GM12892 (cell line): ENCODE measurements around the gene APOL4. TPM values are rescaled to one million over a fixed set of nuclear protein-coding genes. Genes with fewer than 3 reads are reported as not detected.
"Not testable (repeated sequence)": the region's sequence is repeated elsewhere in the genome, so short reads cannot be mapped to it uniquely, and the experiment has no call there.

ENCODE experiments used
- DNase-seq: peaks from one replicate; pipeline ENCODE4 v3.0.0; 2011; ENCODE audit not compliant: insufficient read length
- FAIRE-seq: peaks from 2 replicates; lab custom pipeline; 2011; peaks lifted over from hg19 to GRCh38; lab: Jason Lieb, UNC
- POLR2A ChIP-seq: IDR thresholded peaks from 2 replicates; pipeline ENCODE4 v1.6.1; 2011; ENCODE audit warnings: low read depth, low read length, control low read depth
- POLR2AphosphoS5 ChIP-seq: IDR thresholded peaks from 2 replicates; pipeline ENCODE4 v1.6.1; 2011; ENCODE audit warnings: low read depth, low read length, control low read depth
- TAF1 ChIP-seq: IDR thresholded peaks from 2 replicates; pipeline ENCODE4 v1.6.1; 2011; ENCODE audit warnings: low read depth, mild to moderate bottlenecking, control low read depth, low read length, borderline replicate concordance
- polyA plus RNA-seq: library from polyadenylated mRNA; unstranded; fragments of >200 nt; gene quantifications from one replicate; pipeline ENCODE4 v1.2.1, GENCODE V29; 2012; ENCODE audit warnings: missing spikeins, inconsistent platforms; ENCODE audit not compliant: missing spikeins

APOL4 gene, protein sequence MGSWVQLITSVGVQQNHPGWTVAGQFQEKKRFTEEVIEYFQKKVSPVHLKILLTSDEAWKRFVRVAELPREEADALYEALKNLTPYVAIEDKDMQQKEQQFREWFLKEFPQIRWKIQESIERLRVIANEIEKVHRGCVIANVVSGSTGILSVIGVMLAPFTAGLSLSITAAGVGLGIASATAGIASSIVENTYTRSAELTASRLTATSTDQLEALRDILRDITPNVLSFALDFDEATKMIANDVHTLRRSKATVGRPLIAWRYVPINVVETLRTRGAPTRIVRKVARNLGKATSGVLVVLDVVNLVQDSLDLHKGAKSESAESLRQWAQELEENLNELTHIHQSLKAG
- 1.5 TPM for polyA plus RNA-seq

DNA sequence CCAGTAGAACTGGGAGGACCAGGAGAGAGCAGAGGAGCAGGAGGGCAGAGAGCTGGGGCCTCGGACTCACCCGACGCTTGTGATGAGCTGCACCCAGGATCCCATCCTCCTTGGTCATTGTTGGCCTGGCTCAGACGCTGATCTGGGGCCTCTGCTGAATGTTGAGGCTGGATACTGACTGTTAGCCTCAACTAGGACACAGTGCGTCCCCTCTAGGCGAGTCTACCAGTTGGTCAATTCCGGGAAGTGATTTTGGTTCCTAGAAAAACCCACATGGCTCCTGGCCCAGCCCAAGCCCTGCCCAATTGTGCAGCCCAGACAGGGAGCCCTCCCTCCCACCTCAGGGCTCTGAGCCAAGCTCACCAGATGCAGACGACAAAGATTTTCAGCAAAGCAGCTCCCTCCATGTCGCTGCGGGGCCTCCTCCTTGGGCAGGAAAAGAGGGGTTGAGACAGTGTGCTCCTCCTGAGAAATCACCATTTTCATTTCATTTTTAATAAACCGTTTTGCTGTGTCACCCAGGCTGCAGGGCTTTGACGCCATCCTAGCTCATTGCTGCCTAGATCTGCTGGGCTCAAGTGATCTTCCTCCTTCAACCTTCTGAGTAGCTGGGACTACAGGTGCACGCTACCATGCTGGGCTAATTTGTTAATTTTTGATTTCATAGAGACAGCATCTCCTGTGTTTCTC is at the start of gene APOL4:
Gene APOL4 (minus strand): TSS at position 180 of the 690 bp plus-strand sequence. CDS start 75 bp downstream, at position 105.
- DNase-seq (no peak), FAIRE-seq (no peak)
- TF ChIP-seq POLR2A (no peak), TAF1 (no peak), POLR2AphosphoS5 (no peak)

DNA sequence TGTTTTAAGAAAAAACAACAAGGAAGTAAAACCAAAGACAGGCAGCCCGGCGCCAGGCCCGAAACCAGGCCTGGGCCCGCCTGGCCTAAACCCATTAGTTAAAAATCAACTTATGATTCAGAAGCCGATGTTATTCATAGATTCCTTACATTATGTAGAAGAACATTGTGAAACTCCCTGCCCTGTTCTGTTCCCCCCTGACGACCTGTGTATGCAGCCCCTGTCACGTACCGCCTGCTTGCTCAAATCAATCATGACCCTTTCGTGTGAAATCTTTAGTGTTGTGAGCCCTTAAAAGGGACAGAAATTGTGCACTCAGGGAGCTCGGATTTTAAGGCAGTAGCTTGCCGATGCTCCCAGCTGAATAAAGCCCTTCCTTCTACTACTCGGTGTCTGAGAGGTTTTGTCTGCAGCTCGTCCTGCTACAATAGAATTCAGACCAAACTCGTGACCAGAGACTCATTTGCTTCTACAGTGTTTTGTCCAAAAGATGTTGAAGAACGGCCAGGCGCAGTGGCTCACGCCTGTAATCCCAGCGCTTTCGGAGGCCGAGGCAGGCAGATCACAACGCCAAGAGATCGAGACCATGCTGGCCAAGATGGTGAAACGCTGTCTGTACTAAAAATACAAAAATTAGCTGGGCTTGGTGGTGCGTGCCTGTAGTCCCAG is 48.8 kb upstream of the APOL4 start:
- FAIRE-seq, DNase-seq: not testable (repeated sequence)

DNA sequence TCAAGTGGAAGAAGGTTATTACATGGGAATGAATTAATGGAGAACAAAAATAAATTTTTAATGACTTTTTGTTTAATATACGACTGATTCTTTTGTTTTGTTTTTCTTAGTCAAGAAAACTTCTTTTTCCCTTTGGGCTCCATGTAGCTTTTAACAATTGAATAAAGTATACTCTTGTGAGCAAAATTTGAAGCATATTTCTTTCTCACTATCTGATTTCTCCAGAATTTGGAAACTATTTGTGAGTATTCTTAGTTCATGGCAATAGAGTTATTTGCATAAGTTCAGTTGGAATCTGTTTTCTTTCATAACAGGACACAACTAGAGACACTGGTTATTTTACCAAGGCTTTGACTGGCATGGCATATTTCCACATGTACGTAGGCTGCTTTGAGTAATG is 47.6 kb upstream of the APOL4 start:
- no peak for DNase-seq
- no peak for TF ChIP-seq POLR2AphosphoS5
- no peak for TF ChIP-seq POLR2A
- no peak for TF ChIP-seq TAF1
- no peak for FAIRE-seq

DNA sequence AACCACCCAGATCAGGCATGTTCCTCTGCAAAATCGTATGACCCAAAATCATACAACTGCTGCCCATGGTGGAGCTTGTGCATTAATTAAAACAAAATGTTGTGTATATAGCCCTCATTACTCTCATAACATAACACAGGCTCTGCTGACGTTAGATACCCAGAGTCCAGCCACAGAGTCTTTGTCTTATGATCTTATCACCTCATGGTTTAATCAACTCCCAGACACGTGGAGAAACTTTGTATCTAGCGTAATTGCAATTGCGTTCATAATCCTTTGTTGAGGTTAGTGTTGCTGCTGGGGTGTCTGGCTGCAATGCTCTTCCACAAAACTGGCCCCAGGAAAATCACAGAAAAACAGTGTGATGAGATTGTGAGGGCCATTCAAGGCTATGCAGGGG is 46.3 kb upstream of the APOL4 start:
- DNase-seq (no peak), FAIRE-seq (no peak)
- no peak for TF ChIP-seq POLR2A
- TF ChIP-seq POLR2AphosphoS5 = no peak
- TF ChIP-seq TAF1 = no peak

DNA sequence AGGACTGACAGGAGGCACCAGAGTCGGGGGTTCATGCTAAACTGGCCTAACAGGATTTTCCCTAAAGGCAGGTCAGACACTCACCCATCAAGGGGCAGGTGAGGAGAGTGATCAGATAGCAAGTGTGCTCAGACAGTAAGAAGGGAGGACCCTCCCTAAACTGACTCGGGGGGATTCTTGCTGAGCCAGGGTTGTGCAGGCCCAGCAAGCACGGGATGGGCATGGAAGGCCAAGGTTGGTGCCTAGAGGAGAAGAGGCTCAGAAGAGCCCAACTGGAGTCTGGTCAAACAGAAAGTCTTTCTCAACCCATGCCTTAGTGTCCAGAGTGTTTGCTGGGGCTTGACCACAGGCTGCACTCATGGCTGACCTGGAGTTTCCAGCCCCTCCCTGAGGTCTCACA is 45.1 kb upstream of the APOL4 start:
- TF ChIP-seq TAF1 = no peak
- TF ChIP-seq POLR2AphosphoS5 = no peak
- FAIRE-seq = no peak
- DNase-seq = no peak

DNA sequence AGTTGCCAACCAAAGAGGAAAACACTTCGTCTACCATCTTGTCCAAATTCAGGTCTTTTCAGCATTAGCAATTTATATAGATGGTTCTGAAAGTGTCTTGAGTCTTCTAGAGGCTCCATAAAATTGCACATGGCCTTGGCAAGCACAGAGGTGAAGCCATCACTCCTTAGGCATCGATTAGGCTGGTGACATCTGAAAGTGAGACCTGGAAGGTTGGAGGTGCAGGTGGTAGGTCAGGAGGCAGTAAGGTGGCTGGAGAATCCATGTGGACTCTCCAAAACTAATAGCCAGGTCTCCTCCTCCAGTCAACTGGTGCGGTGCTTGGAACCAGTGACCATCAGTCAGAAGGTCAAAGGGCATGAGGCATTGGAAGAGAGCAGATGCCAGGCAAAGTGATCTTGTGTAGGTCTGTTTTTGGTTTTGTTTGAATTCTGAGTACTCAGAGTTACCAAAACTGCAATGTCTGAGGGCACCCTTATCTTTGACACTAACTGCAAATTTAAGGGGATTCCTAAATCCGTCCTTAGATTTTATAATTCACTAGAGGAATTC is 44.3 kb upstream of the APOL4 start:
- no peak for TF ChIP-seq POLR2A
- TF ChIP-seq POLR2AphosphoS5 = no peak
- no peak for TF ChIP-seq TAF1
- no peak for DNase-seq
- FAIRE-seq = no peak

GRCh38 chr22:36244522-36245391 is 43.1 kb upstream of the APOL4 start:
- FAIRE-seq = no peak
- TF ChIP-seq POLR2AphosphoS5 (no peak), POLR2A (no peak), TAF1 (no peak)

GRCh38 chr22:36243986-36244385 is 42.4 kb upstream of the APOL4 start:
- DNase-seq (no peak), FAIRE-seq (no peak)
- TF ChIP-seq POLR2AphosphoS5 (no peak), POLR2A (no peak), TAF1 (no peak)

More at GRCh38 chr22:36244522-36245391, 43.1 kb upstream of the APOL4 start:
- DNase-seq = no peak

DNA sequence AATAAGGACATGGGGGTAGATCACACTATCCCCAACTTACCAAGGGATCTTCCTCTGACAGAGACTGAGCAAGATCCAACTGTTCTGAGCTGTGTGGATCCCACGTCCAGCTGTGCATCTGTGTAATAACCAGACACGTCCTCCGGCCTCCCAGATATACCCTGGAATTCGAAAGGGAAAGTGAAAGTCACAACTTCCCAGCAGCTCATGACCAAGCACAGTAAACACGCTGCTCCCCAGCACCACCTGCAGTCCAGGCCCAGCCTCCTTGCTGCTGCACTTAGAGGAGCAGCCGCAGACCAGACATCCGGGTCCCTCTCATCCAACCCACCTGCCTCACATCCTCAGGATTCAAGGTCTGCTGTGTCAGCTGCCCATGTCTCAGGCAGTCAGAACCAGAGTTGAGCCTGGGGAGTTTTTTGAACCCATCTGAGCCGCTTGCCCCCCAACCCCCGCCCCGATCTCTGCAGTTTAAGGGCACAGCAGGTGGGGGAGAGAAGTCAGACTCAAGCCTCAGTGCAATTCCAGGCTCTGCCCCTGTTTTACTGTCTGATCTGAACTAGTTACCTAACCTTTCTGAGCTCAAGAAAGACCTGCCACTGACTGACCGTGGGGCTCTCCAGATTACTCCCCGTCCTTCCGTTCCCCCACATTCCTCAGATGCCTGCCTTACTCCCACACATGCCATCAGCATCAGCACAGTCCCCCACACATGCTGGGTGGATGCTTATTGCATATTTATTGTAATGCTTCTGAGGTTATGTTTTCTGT is 38.0 kb upstream of the APOL4 start, which contains the start of gene APOL2:
Gene APOL2 (minus strand): TSS at position 127 of the 771 bp plus-strand sequence. CDS start 6,365 bp downstream, outside the sequence.
- peak; percentile 67 for DNase-seq
- FAIRE-seq = peak; percentile 96
- 0 out of 2 replicates have a peak, but pooled peaks have one; percentile 34 for TF ChIP-seq TAF1
- peak; percentile 54; the same call in 1 of the 2 replicates for TF ChIP-seq POLR2AphosphoS5
- TF ChIP-seq POLR2A = peak; percentile 67; the same call in 1 of the 2 replicates

DNA sequence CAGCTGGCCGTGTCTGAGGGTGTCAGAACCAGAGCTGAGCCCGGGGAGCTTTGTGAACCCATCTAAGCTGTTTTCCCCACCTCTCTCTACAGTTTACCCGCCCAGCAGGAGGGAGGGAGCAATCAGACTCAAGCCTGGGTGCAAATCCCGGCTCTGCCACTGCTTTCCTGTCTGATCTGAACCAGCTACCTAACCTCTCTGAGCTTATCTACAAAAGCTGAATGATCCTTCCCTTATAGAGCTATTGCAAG is 37.5 kb upstream of the APOL4 start:
- FAIRE-seq (no peak), DNase-seq (no peak)
- TF ChIP-seq POLR2AphosphoS5 (no peak), POLR2A (no peak), TAF1 (no peak)
